DMS153 (cell line): Measurements from ENCODE around the gene UNC13D.
"Not testable (repeated sequence)": the region's sequence is repeated elsewhere in the genome, so short reads cannot be mapped to it uniquely, and the experiment has no call there.

Experiments
- DNase-seq: peaks from one replicate; lab custom pipeline; 2025; lab: John Stamatoyannopoulos, UW

Gene UNC13D

DNA sequence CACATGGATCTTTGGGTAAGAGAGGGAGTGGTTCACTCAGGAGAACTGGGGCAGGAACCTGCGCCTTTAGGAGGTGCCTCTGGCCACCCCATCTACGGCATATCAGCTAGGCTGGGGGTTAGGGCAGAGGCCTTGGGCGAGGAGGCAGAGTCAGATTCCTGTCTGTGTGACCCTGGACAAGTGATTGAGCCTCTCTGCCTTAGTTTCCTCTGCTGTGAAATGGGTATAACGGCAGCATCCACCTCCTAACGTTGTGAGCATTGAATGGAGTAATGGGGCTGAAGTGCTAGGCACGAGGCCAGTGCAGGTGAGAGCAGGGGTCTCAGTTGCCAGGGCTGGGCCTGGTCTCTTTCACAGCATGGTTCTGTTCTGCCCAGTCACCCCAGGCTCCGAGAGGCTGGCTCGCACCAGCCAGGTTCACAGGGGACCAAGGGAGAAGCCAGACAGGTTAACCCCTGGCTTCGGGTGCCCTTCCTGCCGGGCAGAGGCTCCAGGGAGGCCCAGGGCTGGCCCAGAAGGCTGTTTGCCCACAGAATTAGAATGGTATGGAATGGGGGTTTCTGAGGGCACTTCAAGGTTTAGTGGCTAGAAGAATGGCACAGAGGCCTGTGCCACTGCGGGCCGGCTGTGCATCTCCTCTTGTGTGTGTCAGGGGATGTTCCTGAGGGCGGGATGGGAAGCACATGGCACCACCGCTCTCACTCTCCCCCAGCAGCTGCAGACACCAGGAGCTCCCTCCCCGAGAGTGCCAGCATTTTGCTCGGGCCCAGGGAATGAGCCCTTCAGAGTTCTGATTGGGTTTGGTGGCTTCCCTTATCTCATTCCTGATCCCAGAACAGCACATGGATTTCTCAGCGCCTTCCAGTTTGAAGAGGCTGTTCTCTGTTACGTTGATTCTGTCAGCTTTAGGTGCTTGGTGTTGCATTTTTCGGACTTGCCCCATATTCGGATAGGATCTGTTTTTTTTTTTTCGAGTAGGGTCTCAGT is 23.8 kb downstream of the UNC13D start:
- no peak for DNase-seq

- no peak for DNase-seq
Measured at GRCh38 chr17:75819678-75820077, 24.5 kb downstream of the UNC13D start.

DNA sequence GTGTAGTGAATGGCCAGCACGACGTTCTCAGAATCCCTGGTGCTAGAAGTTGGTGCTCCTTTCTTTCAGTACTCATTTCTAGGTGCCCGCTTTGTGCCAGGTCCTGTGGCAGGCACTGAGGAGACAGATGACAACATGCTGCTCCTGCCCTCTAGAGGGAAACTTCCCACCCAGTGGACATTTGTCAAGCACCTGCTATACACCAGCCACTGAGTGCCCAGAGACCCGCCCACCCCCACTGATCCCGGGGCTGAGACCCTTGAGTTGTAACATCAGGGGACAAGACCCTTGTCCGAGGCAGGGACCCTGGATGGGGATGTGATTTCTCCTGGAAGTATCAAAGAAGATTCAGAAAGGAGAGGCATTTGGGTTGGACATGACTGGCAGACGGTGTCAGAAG is 25.1 kb downstream of the UNC13D start:
- DNase-seq = no peak

- no peak for DNase-seq
Measured at GRCh38 chr17:75818326-75818885, 25.8 kb downstream of the UNC13D start.

GRCh38 chr17:75817571-75817970 is 26.6 kb downstream of the UNC13D start:
- DNase-seq = no peak

- no peak for DNase-seq
Measured at GRCh38 chr17:75816693-75817092, 27.5 kb downstream of the UNC13D start.

DNA sequence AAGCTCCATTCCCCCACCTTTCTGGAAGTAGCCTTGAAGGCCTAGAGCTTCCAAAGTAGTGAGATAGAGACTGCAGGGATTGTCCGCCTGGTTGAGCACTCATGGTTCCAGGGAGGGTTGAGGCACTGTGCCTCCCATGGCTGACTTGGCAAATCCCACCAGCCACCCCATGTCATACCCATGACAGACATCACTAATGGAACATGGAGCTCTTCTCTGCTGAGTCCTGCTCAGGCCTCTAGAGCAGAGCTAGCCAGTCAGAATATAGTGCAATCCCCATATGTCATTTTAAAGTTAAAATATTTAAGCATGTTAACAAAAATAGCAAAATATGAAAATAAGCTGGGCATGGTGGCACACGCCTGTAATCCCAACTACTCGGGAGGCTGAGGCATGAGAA is 28.8 kb downstream of the UNC13D start:
- DNase-seq = no peak

DNA sequence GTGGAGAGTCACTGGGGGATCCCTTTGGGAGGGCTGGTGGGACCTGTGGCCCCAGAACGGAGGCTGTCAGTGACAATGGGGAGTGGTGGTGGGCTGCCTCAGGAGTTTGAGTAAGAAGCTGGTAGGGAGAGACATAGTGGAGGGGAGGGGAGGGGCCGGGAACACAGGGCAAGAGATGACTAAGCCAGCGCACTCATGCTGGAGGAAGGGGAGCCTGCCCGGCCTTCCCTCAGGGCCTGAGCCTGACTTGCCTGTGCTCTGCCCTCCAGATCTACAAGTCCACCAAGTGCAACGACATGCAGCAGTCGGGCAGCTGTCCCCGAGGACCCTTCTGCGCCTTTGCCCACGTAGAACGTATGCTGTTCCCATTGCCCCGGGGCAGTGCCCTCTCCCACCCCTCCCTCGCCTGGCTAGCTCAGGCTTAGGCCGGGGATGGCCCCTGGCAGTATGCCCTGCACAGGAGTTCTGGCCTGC is 29.3 kb downstream of the UNC13D start:
- no peak for DNase-seq

GRCh38 chr17:75814021-75814395 is 30.2 kb downstream of the UNC13D start:
- no peak for DNase-seq

DNA sequence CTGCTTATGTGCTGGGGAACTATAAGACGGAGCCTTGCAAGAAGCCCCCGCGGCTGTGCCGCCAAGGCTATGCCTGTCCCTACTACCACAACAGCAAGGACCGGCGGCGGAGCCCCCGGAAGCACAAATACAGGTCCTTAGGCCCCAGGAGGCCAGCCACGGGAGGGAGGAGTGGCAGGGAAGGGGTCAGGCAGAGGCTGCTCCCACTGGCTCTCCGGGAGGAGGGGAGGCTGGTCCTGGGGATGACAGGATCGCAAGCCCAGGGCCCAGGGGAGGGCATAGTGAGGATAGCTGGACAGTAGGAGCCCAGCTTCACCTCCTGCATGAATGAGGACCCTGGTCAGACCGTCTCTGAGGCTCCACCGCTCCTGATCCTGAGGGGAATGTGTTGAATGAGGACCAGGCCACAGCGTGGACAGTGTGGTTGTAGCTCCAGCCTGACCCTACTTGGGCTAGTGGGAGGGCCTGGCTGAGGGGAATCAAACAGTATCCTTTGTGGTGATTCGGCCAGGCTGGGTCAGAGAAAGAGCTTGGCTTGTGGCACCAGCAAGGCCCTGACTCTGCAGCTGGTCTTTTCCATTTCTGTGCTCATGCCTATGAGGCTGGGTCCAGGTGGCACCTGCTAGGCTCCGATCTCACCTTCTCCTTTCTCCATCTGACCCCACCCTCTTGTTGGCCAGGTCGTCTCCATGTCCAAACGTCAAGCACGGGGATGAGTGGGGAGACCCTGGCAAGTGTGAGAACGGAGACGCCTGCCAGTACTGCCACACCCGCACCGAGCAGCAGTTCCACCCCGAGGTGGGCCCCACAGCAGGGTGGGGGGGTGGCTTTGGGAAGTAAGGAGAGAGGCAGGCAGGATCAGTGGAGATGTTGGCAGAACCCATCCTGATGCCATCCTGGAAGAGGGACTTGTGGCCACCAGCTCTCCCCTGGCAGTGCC is 30.9 kb downstream of the UNC13D start:
- no peak for DNase-seq

GRCh38 chr17:75812096-75813013 is 31.8 kb downstream of the UNC13D start:
- DNase-seq = no peak

GRCh38 chr17:75811174-75811573 is 33.0 kb downstream of the UNC13D start:
- no peak for DNase-seq

DNA sequence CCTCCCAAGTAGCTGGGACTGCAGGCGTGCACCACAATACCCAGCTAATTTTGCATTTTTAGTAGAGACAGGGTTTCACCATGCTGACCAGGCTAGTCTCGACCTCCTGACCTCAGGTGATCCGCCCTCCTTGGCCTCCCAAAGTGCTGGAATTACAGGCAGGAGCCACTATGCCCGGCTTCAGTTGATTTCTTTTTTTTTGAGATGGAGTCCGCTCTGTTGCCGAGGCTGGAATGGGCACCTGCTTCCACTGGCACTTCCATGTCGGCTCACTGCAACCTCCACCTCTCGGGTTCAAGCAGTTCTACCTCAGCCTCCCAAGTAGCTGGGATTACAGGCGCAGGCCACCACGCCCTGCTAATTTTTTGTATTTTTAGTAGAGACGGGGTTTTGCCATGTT is 33.4 kb downstream of the UNC13D start:
- not testable (repeated sequence) for DNase-seq

DNA sequence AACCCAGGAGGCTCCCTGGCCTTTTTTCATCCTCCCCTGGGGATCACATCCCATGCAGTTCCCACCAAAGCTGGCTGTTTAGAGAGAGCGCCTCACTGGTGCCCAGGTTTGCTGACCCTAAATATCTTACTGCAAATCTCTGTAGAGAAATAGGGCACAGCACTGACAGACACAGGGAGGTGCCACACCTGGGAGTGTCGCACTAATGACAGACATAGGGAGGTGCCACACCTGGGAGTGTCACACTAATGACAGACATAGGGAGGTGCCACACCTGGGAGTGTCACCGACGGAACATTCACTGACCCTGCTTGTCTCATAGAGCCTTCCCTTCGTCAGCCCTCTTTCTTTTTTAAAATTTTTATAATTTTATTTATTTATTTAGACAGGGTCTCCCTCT is 34.0 kb downstream of the UNC13D start:
- no peak for DNase-seq

DNA sequence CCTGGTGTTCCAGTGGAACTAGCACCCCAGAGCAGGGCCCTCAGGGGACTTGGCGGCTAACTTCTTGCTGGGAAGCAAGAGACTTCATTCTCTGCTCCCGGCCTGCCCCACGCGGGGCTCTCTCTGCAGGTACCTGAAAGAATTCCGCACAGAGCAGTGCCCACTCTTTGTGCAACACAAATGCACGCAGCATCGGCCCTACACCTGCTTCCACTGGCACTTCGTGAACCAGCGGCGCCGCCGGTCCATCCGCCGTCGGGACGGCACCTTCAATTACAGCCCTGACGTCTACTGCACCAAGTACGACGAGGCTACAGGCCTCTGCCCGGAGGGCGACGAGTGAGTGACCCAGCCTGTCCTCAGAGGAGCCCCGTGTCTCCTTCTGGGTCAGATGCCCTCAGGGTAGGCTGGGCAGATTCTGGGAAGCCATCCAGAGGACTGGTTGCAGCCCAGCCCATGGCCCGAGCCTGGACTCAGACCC is 34.5 kb downstream of the UNC13D start:
- DNase-seq = no peak

DNA sequence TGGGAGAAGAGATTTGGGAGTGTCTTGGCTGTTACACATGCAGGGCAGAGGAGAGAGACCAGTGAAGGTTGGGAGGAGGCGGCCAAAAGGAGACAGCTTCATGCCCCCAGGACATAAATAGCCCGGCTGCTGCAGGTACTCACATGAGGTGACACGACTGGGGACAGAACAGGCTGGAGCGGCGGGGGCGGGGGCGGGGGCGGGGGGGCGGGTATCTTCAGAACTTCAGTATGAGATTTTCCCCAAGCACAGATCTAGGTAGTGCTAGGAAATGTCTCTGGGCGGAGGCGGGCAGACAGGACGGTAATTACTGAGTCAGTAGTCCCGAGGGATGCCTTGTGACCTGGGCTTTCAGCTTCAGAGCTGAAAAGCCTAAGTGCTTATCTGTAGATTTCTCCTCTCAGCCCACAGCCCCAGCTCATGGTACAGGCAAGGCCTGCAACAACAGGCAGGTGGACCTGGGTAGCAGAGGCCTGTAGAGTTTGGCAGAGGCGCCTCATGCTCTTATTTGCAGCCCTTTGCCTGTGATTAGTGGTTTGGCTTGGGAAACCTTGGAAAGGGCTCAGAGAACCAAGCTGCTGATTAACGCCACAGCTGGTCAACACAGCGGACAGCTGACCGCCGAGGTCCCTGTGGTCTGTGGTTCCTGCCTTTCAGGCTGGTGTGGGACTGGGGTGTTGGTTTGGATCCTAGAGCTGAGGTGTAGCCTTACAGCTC is 35.1 kb downstream of the UNC13D start:
- peak; percentile 23 for DNase-seq

GRCh38 chr17:75808549-75808904 is 35.7 kb downstream of the UNC13D start:
- DNase-seq = no peak

GRCh38 chr17:75807861-75808260 is 36.3 kb downstream of the UNC13D start:
- DNase-seq = no peak

GRCh38 chr17:75806822-75807500 is 37.2 kb downstream of the UNC13D start:
- no peak for DNase-seq

DNA sequence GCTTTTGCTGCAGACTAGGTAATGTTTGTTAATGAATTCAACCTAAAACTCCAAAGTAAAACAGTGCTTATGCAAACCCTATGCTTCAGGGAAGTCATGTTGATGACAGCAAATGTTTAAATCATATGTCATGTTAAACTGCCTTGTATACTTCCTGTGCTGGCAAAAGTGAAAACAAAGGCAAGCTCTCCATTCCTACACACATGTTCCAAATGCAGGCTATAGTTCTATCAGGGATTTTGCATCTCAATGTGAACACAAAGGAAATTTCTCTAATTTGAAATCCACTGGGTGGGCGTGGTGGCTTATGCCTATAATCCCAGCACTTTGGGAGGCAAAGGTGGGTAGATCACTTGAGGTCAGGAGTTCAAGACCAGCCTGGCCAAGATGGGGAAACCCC is 40.3 kb downstream of the UNC13D start:
- no peak for DNase-seq
